Measurements from ENCODE around the gene C1QTNF2. TPM values are rescaled to one million over a fixed set of nuclear protein-coding genes. Genes with fewer than 3 reads are reported as not detected.

The C1QTNF2 gene
- total RNA-seq, 1 donor from 2014 or later, result 1.0 TPM

DNA sequence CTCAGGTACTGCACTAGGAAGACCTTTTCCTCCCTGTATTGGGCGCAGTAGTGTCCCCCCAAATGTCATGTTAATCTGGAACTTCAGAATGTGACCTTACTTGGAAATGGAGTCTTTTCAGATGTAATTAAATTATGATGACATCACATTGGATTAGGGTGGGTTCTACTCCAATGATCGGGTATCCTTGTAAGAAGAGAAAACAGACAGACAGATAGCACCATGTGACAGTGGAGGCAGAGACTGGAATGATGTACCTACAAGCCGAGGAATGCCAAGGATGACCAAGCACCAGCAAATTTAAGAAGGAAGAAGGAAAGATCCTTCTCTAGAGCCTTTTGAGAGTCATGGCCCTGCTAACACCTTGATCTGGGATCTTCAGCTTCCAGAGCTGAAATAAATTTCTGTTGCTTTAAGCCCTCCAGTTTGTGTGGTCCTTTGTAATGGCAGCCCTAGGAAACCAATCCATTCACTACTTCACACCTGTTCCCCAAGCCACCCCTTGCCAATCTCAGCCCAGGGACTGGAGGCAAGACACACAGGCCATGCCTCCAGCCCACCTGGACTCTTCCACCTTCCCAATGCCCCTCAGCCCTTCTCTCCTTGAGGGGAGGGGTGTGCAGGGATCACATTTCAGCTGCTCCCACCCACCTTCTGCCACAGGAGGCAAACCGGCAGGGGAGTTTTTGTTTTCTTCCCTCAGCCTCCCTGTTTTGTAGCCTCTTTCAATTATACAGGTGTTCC lies 59.7 kb downstream of the C1QTNF2 start:
- Mint-ChIP-seq H3K4me1 (ENCODE audit: low read depth, unreplicated experiment) (peaks cover 43% of the 10 kb centered on the region), H3K36me3 (ENCODE audit: unreplicated experiment) (peaks cover 5% of the 10 kb centered on the region), H3K9me3 (ENCODE audit: unreplicated experiment) (peaks cover 7% of the 10 kb centered on the region), H3K4me3 (ENCODE audit: unreplicated experiment) (peak overlapping the region; percentile 97), H3K27ac (ENCODE audit: unreplicated experiment) (peak overlapping the region; percentile 91), H3K27me3 (ENCODE audit: unreplicated experiment) (peaks cover 17% of the 10 kb centered on the region)
- no peak for DNase-seq
- TF ChIP-seq, protein P1, sequence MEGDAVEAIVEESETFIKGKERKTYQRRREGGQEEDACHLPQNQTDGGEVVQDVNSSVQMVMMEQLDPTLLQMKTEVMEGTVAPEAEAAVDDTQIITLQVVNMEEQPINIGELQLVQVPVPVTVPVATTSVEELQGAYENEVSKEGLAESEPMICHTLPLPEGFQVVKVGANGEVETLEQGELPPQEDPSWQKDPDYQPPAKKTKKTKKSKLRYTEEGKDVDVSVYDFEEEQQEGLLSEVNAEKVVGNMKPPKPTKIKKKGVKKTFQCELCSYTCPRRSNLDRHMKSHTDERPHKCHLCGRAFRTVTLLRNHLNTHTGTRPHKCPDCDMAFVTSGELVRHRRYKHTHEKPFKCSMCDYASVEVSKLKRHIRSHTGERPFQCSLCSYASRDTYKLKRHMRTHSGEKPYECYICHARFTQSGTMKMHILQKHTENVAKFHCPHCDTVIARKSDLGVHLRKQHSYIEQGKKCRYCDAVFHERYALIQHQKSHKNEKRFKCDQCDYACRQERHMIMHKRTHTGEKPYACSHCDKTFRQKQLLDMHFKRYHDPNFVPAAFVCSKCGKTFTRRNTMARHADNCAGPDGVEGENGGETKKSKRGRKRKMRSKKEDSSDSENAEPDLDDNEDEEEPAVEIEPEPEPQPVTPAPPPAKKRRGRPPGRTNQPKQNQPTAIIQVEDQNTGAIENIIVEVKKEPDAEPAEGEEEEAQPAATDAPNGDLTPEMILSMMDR (IDR thresholded peaks at IDR 0.05; ENCODE audit: partially characterized antibody, unreplicated experiment), result no peak

DNA sequence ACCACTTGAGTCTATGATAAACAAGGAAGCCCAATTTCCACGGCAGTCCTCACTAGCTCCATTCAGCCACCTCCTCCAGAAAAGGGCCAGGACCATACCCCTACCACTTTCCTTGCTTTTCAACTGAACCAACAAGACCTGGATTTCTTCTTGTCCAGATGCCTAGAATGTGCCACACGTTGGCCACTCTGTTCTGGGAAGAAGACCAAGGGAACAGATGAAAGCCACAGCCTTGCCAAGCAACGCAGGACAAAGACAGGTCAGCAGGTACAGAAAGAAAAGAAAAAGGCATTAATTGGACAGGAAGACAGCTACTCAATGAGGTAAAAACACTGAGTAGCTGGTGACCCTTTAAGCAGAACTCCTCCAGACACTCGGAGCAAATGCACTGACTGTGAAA lies 60.3 kb downstream of the C1QTNF2 start:
- Mint-ChIP-seq H3K27me3 (ENCODE audit: unreplicated experiment) (peaks cover 17% of the 10 kb centered on the region), H3K4me3 (ENCODE audit: unreplicated experiment) (peak overlapping the region; percentile 97), H3K27ac (ENCODE audit: unreplicated experiment) (peak overlapping the region; percentile 46), H3K9me3 (ENCODE audit: unreplicated experiment) (peaks cover 5% of the 10 kb centered on the region), H3K36me3 (ENCODE audit: unreplicated experiment) (peaks cover 5% of the 10 kb centered on the region), H3K4me1 (ENCODE audit: low read depth, unreplicated experiment) (peaks cover 46% of the 10 kb centered on the region)
- TF ChIP-seq, protein P1 (IDR thresholded peaks at IDR 0.05; ENCODE audit: partially characterized antibody, unreplicated experiment), result no peak
- no peak for DNase-seq

DNA sequence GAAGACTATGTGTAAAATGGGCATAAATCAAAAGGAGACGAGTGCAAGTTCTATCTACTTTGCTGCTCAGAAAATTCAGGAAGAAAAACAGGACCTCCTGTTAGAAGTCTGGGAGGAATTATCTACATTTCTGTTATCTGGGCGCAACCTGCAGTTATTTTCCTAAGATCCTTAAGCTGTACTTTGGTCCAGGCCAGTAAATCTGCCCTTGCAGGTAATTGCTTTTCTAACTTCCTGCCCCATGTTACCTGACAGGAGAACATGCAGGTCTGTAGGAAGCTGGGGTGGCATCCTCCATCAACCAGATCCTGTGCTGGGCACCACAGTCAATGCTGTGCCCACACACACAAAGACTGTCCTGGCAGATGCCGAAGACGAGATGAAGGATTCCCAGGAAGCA lies 63.7 kb downstream of the C1QTNF2 start:
- Mint-ChIP-seq H3K9me3 (ENCODE audit: unreplicated experiment) (peaks cover 9% of the 10 kb centered on the region), H3K4me1 (ENCODE audit: low read depth, unreplicated experiment) (peaks cover 52% of the 10 kb centered on the region), H3K36me3 (ENCODE audit: unreplicated experiment) (peaks cover 5% of the 10 kb centered on the region), H3K27me3 (ENCODE audit: unreplicated experiment) (peaks cover 10% of the 10 kb centered on the region), H3K27ac (ENCODE audit: unreplicated experiment) (no peak overlapping the region), H3K4me3 (ENCODE audit: unreplicated experiment) (peak overlapping the region; percentile 18)
- no peak for DNase-seq
- TF ChIP-seq, protein P1 (IDR thresholded peaks at IDR 0.05; ENCODE audit: partially characterized antibody, unreplicated experiment), result no peak

DNA sequence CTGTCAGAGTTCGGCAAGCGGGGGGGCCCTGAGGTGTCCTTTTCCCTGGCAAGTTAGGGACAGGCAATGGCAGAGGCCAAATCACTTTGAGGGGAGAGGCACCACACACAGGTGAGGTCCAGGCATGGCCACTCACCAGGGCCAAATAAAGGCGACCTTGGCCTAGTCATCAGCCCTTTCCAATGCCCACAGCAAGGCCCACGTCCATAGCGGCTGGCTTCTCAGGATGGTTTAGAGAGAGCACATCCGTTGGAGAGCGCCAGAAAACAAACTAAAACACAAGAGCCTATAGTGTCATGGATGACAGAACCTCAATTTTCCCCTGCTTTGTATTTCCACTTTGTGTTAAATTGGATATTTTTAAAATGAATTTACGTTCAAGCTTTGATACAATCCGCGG lies 65.1 kb downstream of the C1QTNF2 start:
- Mint-ChIP-seq H3K4me3 (ENCODE audit: unreplicated experiment) (peak overlapping the region; percentile 15), H3K27me3 (ENCODE audit: unreplicated experiment) (peaks cover 6% of the 10 kb centered on the region), H3K9me3 (ENCODE audit: unreplicated experiment) (peaks cover 7% of the 10 kb centered on the region), H3K27ac (ENCODE audit: unreplicated experiment) (peak overlapping the region; percentile 7), H3K36me3 (ENCODE audit: unreplicated experiment) (peaks cover 5% of the 10 kb centered on the region), H3K4me1 (ENCODE audit: low read depth, unreplicated experiment) (peaks cover 58% of the 10 kb centered on the region)
- no peak for DNase-seq
- TF ChIP-seq, protein P1 (IDR thresholded peaks at IDR 0.05; ENCODE audit: partially characterized antibody, unreplicated experiment), result no peak

DNA sequence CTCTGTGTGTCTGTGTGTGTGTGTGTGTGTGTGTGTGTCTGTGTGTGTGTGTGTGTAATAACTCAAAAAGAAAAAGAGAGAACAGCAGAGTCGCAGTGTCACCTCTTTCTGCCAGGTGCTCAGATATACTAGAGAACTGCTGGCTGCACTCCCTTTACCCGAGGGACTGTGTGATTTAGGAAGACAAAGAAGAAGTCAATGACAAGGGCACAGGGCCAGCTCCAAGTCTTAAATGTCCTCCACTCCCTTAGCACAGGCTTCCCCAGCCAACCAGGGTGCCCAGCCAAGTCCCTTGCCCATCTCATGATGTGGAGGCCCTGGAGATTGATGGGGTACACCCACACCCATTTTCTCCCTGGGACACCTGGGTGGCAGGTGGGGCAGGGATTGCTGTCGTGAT lies 66.7 kb downstream of the C1QTNF2 start:
- Mint-ChIP-seq H3K27me3 (ENCODE audit: unreplicated experiment) (peaks cover 4% of the 10 kb centered on the region), H3K36me3 (ENCODE audit: unreplicated experiment) (peaks cover 2% of the 10 kb centered on the region), H3K27ac (ENCODE audit: unreplicated experiment) (peak overlapping the region; percentile 77), H3K4me1 (ENCODE audit: low read depth, unreplicated experiment) (peaks cover 57% of the 10 kb centered on the region), H3K9me3 (ENCODE audit: unreplicated experiment) (peaks cover 10% of the 10 kb centered on the region), H3K4me3 (ENCODE audit: unreplicated experiment) (no peak overlapping the region)
- TF ChIP-seq, protein P1 (IDR thresholded peaks at IDR 0.05; ENCODE audit: partially characterized antibody, unreplicated experiment), result no peak
- no peak for DNase-seq
